B cell (primary cell): ENCODE measurements around the gene PRRC2C. TPM values are rescaled to one million over a fixed set of nuclear protein-coding genes. Genes with fewer than 3 reads are reported as not detected.

Source experiments
- ATAC-seq: fragments of 200-7000 bp; cut with Tn5 transposase; one replicate; pipeline ENCODE4 v1.10.0; 2021; ENCODE audit warnings: low read depth, mild to moderate bottlenecking, moderate number of reproducible peaks, moderate library complexity
- CTCF ChIA-PET: fragments of 350-600 bp; sonication (Branson Sonifier 250); formaldehyde crosslinking; loops from one replicate; lab custom pipeline; 2021; ENCODE audit warnings: antibody characterized with exemption, inconsistent platforms; lab: Charles Lee
- POLR2A ChIA-PET: fragments of 350-600 bp; sonication (Branson Sonifier 250); formaldehyde crosslinking; loops from one replicate; lab custom pipeline; 2021; ENCODE audit warnings: antibody characterized with exemption; lab: Charles Lee
- DNase-seq: peaks from one replicate; pipeline ENCODE4 v3.0.0; 2013
- H2AFZ ChIP-seq: 2 replicates; pipeline ENCODE4 v1.6.1; 2012; ENCODE audit warnings: mild to moderate bottlenecking, low read depth, low read length; ENCODE audit not compliant: insufficient read depth, poor library complexity, severe bottlenecking
- H3K27ac ChIP-seq, 2 donors: 1 replicate in 1 of 2; 2 replicates in 1 of 2; pipeline ENCODE4 v1.5.1; 2012 to 2013; ENCODE audit warnings: low read length in 2 of 2, mild to moderate bottlenecking in 2 of 2, moderate library complexity in 1 of 2
- H3K27me3 ChIP-seq, 4 experiments: fragments of 200-600 bp in 1 of 4; sonication (generic) in 1 of 4; replicated peaks in 1 of 4; 1 replicate in 2 of 4; 2 replicates in 2 of 4; pipeline versions ENCODE4 v1.6.1 to v1.7.0; 2013 to 2016; ENCODE audit warnings: low read length in 3 of 4, mild to moderate bottlenecking in 2 of 4, mixed read lengths in 1 of 4, moderate library complexity in 1 of 4; ENCODE audit not compliant: insufficient read depth in 4 of 4, control insufficient read depth in 3 of 4; ENCODE audit errors: control extremely low read depth in 1 of 4
- H3K36me3 ChIP-seq, 2 experiments: replicated peaks in 1 of 2; 1 replicate in 1 of 2; 2 replicates in 1 of 2; pipeline versions ENCODE4 v1.6.1 to v1.7.1; 2013; ENCODE audit warnings: low read length in 1 of 2; ENCODE audit not compliant: insufficient read depth in 2 of 2, control insufficient read depth in 1 of 2; ENCODE audit errors: control extremely low read depth in 1 of 2, extremely low read depth in 1 of 2
- H3K4me1 ChIP-seq, 2 donors: fragments of 200-600 bp in 1 of 2; sonication (generic) in 1 of 2; 1 replicate in 1 of 2; 2 replicates in 1 of 2; pipeline versions ENCODE4 v1.5.1 to v1.6.1; 2013 to 2017; ENCODE audit warnings: low read length in 2 of 2; ENCODE audit not compliant: control insufficient read depth in 2 of 2, insufficient read depth in 2 of 2
- H3K4me2 ChIP-seq: replicated peaks from 2 replicates; pipeline ENCODE3; 2012; ENCODE audit warnings: mild to moderate bottlenecking, low read depth, low read length; ENCODE audit not compliant: poor library complexity, severe bottlenecking
- H3K4me3 ChIP-seq, 5 experiments: fragments of 200-600 bp in 1 of 5; sonication (generic) in 1 of 5; 1 replicate in 3 of 5; 2 replicates in 2 of 5; pipeline versions ENCODE4 v1.5.1 to v1.7.0; 2011 to 2016; ENCODE audit warnings: low read length in 4 of 5, mild to moderate bottlenecking in 4 of 5, low read depth in 2 of 5, control low read depth in 1 of 5, moderate library complexity in 1 of 5; ENCODE audit not compliant: insufficient read depth in 1 of 5; ENCODE audit errors: control extremely low read depth in 1 of 5, extremely low read depth in 1 of 5
- H3K79me2 ChIP-seq: fragments of 200-600 bp; sonication (generic); one replicate; pipeline ENCODE4 v1.6.0; 2016; ENCODE audit warnings: low read length; ENCODE audit not compliant: control insufficient read depth, insufficient read depth
- H3K9ac ChIP-seq: fragments of 200-600 bp; sonication (generic); 2 replicates; pipeline ENCODE4 v1.6.1; 2017; ENCODE audit warnings: mild to moderate bottlenecking, low read length, moderate library complexity
- H3K9me3 ChIP-seq, 3 donors: one replicate each; pipeline versions ENCODE4 v1.6.1 to v1.7.1; 2013; ENCODE audit warnings: low read length in 2 of 3; ENCODE audit not compliant: control insufficient read depth in 2 of 3, insufficient read depth in 1 of 3; ENCODE audit errors: control extremely low read depth in 1 of 3
- H4K20me1 ChIP-seq: 2 replicates; pipeline ENCODE4 v1.6.0; 2012; ENCODE audit warnings: mild to moderate bottlenecking, low read length; ENCODE audit not compliant: insufficient read depth, control insufficient read depth, poor library complexity, severe bottlenecking
- H3K27ac Mint-ChIP-seq: one replicate; pipeline ENCODE4 v1.8.0; 2021; ENCODE audit warnings: mixed read lengths
- H3K27me3 Mint-ChIP-seq: one replicate; pipeline ENCODE4 v1.8.0; 2021; ENCODE audit warnings: mixed read lengths
- H3K4me1 Mint-ChIP-seq: one replicate; pipeline ENCODE4 v1.8.0; 2021; ENCODE audit warnings: mixed read lengths
- H3K4me3 Mint-ChIP-seq: one replicate; pipeline ENCODE4 v1.8.0; 2021; ENCODE audit warnings: mixed read lengths
- H3K9me3 Mint-ChIP-seq: one replicate; pipeline ENCODE4 v1.8.0; 2022; ENCODE audit warnings: mixed read lengths; ENCODE audit not compliant: insufficient read depth
- EZH2 ChIP-seq: IDR thresholded peaks from 2 replicates; pipeline ENCODE4 v1.6.1; 2012; ENCODE audit warnings: borderline replicate concordance, low read depth, mild to moderate bottlenecking, moderate library complexity, low read length; ENCODE audit not compliant: insufficient read depth, poor library complexity, severe bottlenecking
- WGBS: methylation state at CpG from one replicate; pipeline ENCODE4 v1.1.5; 2013; ENCODE audit warnings: missing lambda C conversion rate; ENCODE audit not compliant: insufficient coverage; 5-methylcytosine and 5-hydroxymethylcytosine counted together
- intact Hi-C: fragments of 100-400 bp; cut with micrococcal nuclease; formaldehyde crosslinking; loops from one replicate; pipeline ENCODE4 v1.10.0; 2022
- polyA plus RNA-seq: library from polyadenylated mRNA; depleted of rRNA; stranded (reverse); fragments of >200 nt; gene quantifications from 2 replicates; pipeline ENCODE4 v1.2.3, GENCODE V29; 2012
- total RNA-seq, 2 donors: library from RNA; stranded (reverse); fragments of 120-200 nt in 1 of 2; gene quantifications; 1 replicate in 1 of 2; 2 replicates in 1 of 2; pipeline versions ENCODE4 v1.2.3 to v1.2.4, GENCODE V29; 2013 to 2022
- TF ChIP-seq, protein P1 (sequence below): fragments of 200-600 bp; IDR thresholded peaks from one replicate; pipeline ENCODE4 v1.8.0; 2022; ENCODE audit warnings: antibody characterized with exemption, mild to moderate bottlenecking

PRRC2C gene
- total and polyA plus RNA-seq, 2 donors (not counting 1 experiment from before 2014, with no cell fraction given), result 65.4 to 305 TPM

DNA sequence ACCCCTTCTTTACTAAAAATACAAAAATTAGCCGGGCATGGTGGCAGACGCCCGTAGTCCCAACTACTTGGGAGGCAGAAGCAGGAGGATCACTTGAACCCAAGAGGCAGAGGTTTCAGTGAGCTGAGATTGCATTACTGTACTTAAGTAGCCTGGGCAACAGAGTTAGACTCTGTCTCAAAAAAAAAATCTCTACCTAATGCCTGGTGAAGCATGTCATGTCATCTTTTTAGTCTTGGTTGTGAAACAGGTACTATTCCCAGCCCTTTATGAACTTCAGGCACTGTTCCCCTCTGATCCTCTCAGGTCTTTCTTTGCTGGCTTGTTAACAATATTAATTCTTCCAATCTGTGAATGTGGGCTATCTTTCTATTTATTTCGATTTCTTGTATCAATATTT, 22.1 kb downstream of the PRRC2C start:
- peaks cover 94% of the 10 kb centered on the region for H4K20me1 ChIP-seq
- Mint-ChIP-seq H3K4me3 (peak overlapping the region; percentile 41), H3K27ac (no peak overlapping the region), H3K4me1 (peaks cover 85% of the 10 kb centered on the region), H3K9me3 (no peaks in the 10 kb centered on the region), H3K27me3 (no peaks in the 10 kb centered on the region)
- H3K36me3 ChIP-seq, result peaks cover 6 to 7% of the 10 kb centered on the region in 2 experiments
- no peak overlapping the region for H3K4me3 ChIP-seq
- H3K4me1 ChIP-seq, result peaks cover 15 to 33% of the 10 kb centered on the region in 2 donors
- intact Hi-C loops, result no loop called here
- peaks cover 100% of the 10 kb centered on the region for H3K79me2 ChIP-seq
- H3K27ac ChIP-seq, result peak overlapping the region in 1 of 2 donors; percentile 40
- no peaks in the 10 kb centered on the region for H3K9me3 ChIP-seq
- no peak for ATAC-seq
- no peak overlapping the region for H3K4me2 ChIP-seq
- no peak overlapping the region for H2AFZ ChIP-seq
- no peak overlapping the region for H3K9ac ChIP-seq
- POLR2A ChIA-PET, result no interaction called here
- WGBS, result no CpG with 5 or more reads among the region's 4 CpGs
- CTCF ChIA-PET, result no interaction called here
- TF ChIP-seq EZH2, result no peak
- TF ChIP-seq, protein P1, sequence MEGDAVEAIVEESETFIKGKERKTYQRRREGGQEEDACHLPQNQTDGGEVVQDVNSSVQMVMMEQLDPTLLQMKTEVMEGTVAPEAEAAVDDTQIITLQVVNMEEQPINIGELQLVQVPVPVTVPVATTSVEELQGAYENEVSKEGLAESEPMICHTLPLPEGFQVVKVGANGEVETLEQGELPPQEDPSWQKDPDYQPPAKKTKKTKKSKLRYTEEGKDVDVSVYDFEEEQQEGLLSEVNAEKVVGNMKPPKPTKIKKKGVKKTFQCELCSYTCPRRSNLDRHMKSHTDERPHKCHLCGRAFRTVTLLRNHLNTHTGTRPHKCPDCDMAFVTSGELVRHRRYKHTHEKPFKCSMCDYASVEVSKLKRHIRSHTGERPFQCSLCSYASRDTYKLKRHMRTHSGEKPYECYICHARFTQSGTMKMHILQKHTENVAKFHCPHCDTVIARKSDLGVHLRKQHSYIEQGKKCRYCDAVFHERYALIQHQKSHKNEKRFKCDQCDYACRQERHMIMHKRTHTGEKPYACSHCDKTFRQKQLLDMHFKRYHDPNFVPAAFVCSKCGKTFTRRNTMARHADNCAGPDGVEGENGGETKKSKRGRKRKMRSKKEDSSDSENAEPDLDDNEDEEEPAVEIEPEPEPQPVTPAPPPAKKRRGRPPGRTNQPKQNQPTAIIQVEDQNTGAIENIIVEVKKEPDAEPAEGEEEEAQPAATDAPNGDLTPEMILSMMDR, result no peak
- H3K27me3 ChIP-seq, result no peaks in the 10 kb centered on the region
- DNase-seq, result no peak

DNA sequence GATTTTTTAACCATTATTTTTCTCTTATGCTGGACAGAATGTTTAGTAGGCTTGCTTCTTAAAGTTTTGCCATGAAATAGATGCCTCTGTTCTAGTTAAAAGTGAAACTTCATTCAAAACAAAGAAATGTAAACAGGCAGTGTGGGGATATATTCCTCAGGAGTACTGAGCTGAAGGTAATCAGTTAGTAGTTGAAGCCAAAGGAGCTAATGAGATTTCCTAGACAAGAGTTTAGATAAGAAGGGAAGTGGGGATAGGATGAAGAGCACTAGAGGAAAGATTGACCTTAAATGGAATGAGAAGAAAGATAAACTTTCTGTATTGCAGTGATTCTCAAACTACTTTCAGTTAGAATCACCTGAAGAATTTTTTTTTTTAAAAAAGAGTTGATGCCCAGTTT, 23.9 kb downstream of the PRRC2C start:
- Mint-ChIP-seq H3K9me3 (no peaks in the 10 kb centered on the region), H3K27me3 (no peaks in the 10 kb centered on the region), H3K4me3 (peak overlapping the region; percentile 12), H3K4me1 (peaks cover 70% of the 10 kb centered on the region), H3K27ac (no peak overlapping the region)
- H3K9ac ChIP-seq, result no peak overlapping the region
- TF ChIP-seq, protein P1, result no peak
- TF ChIP-seq EZH2, result no peak
- H2AFZ ChIP-seq, result no peak overlapping the region
- no peak for ATAC-seq
- ChIA-PET POLR2A (no interaction called here), CTCF (interaction anchor here (1.1 kb wide), 1 partner anchor 23 kb away, joined by 3 read pairs; no protein-coding TSS in a partner anchor)
- H3K36me3 ChIP-seq, result peaks cover 10% of the 10 kb centered on the region in 2 experiments
- peaks cover 15 to 33% of the 10 kb centered on the region in 2 donors for H3K4me1 ChIP-seq
- peaks cover 100% of the 10 kb centered on the region for H3K79me2 ChIP-seq
- intact Hi-C loops, result loop anchor here (2.0 kb wide), 1 partner anchor 22 kb away; no protein-coding TSS in a partner anchor
- DNase-seq, result no peak
- H3K9me3 ChIP-seq, result no peaks in the 10 kb centered on the region
- no peak overlapping the region for H3K27ac ChIP-seq
- no peak overlapping the region for H3K4me3 ChIP-seq
- peak overlapping the region; percentile 4 for H3K4me2 ChIP-seq
- H4K20me1 ChIP-seq, result peaks cover 94% of the 10 kb centered on the region
- H3K27me3 ChIP-seq, result no peaks in the 10 kb centered on the region
